ENCODE results near the gene ITGB1.

The ITGB1 gene

DNA sequence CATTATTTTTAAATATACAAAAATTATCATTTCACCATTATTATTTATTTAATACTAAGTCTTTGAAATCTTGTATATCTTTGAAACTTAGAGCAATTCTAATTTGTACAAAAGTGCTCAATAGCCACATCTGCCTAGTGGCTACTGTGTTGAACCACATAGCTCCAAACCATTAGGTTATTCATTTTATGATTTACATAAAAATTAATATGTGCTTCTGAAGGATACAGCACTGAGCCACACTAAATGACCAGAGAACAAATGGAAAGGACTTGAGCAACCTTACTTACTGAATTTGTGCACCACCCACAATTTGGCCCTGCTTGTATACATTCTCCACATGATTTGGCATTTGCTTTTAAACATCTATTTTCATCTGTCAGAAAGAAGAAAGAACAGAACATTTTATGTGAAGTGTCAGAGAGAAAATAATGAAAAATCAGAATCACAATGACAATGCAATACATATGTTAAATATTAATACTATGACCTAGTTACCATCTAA is 25.8 kb downstream of the ITGB1 start:
- TF ChIP-seq CTCF (IDR thresholded peaks at IDR 0.05): no peak
- no peak for DNase-seq (ENCODE audit: low spot score)
- Histone ChIP-seq H3K27ac (no peak overlapping the region), H3K4me3 (no peak overlapping the region)

- no peak overlapping the region for H3K4me3 ChIP-seq
- no peak for TF ChIP-seq CTCF (IDR thresholded peaks at IDR 0.05)
- H3K27ac ChIP-seq: no peak overlapping the region
- DNase-seq (ENCODE audit: low spot score): no peak
These were observed 26.4 kb downstream of the ITGB1 start for GRCh38 chr10:32931593-32931992.

DNA sequence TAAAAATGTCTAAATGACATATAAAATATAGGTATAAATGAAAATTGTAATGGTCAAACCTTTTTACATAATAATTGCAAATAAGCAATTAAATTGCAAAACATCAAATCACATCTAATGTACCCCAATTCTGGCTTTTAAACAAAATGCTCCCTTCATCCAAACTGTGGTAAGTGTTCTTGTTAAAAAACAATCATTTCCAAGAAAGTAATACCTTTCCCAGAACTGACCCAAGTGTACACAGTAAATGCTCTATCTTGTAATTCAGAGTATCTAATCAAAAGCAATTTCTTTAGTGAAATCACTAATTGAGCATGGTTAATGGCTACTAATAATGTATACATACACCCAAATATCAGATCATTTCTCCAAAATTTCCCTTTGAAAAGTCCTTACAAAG is 28.0 kb downstream of the ITGB1 start:
- no peak overlapping the region for H3K4me3 ChIP-seq
- no peak for TF ChIP-seq CTCF (IDR thresholded peaks at IDR 0.05)
- no peak for DNase-seq (ENCODE audit: low spot score)
- no peak overlapping the region for H3K27ac ChIP-seq

DNA sequence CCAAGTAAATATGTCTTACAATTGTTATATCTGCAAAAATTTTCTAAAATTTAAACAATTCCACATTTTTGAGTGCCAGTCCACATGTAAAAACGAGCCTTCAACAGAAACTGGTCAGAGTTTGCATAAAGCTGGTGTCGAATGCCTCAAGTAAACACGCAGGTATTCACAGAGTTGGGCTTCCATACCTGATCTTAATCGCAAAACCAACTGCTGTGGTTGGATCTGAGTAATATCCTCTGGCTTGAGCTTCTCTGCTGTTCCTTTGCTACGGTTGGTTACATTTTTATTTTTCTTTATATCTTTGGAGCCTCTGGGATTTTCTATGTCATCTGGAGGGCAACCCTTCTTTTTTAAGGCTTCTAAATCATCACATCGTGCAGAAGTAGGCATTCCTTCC is 28.4 kb downstream of the ITGB1 start:
- H3K27ac ChIP-seq: no peak overlapping the region
- no peak for TF ChIP-seq CTCF (IDR thresholded peaks at IDR 0.05)
- H3K4me3 ChIP-seq: no peak overlapping the region
- no peak for DNase-seq (ENCODE audit: low spot score)

DNA sequence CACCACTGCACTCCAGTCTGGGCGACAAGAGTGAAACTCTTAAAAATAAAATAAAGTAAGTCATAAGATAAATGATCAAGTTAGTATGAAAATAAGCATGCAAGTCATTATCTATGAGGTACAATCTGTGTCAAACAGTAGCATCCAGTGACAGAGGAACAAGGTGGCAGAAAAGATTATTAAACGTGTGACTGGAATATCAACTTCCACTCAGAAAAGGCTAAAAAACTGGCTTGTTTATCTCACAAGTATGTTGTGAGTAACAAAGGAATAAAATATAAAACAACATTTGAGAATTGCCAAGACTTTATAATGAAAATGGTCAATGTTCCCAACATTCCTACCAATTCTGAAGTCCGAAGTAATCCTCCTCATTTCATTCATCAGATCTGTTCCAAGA is 30.3 kb downstream of the ITGB1 start:
- TF ChIP-seq CTCF (IDR thresholded peaks at IDR 0.05): no peak
- H3K27ac ChIP-seq: no peak overlapping the region
- DNase-seq (ENCODE audit: low spot score): no peak
- no peak overlapping the region for H3K4me3 ChIP-seq

GRCh38 chr10:32923849-32924248 is 34.2 kb downstream of the ITGB1 start:
- no peak overlapping the region for H3K27ac ChIP-seq
- DNase-seq (ENCODE audit: low spot score): no peak
- H3K4me3 ChIP-seq: no peak overlapping the region
- TF ChIP-seq CTCF (IDR thresholded peaks at IDR 0.05): no peak

DNA sequence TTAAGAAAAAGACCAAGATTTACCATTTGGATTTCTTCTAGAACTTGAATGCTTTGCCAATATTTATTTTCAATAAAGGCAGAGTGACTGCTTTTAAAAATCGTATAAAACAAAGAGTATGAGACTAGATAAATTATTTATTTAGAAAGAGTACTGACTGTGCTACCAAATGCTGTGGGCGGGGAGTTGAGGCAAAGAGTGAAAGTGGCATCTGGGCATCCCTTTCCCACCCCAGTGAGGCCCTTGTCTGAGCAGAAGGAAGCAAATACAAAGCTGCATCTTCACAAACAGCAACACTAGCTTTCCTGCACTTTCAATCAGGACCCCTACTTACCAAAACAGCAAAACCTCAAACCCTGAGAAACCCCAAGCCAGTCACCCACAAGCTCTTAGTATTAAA is 34.9 kb downstream of the ITGB1 start:
- H3K27ac ChIP-seq: no peak overlapping the region
- no peak for TF ChIP-seq CTCF (IDR thresholded peaks at IDR 0.05)
- DNase-seq (ENCODE audit: low spot score): no peak
- H3K4me3 ChIP-seq: no peak overlapping the region
